Measurements from ENCODE around the gene STMN3.

Gene STMN3

DNA sequence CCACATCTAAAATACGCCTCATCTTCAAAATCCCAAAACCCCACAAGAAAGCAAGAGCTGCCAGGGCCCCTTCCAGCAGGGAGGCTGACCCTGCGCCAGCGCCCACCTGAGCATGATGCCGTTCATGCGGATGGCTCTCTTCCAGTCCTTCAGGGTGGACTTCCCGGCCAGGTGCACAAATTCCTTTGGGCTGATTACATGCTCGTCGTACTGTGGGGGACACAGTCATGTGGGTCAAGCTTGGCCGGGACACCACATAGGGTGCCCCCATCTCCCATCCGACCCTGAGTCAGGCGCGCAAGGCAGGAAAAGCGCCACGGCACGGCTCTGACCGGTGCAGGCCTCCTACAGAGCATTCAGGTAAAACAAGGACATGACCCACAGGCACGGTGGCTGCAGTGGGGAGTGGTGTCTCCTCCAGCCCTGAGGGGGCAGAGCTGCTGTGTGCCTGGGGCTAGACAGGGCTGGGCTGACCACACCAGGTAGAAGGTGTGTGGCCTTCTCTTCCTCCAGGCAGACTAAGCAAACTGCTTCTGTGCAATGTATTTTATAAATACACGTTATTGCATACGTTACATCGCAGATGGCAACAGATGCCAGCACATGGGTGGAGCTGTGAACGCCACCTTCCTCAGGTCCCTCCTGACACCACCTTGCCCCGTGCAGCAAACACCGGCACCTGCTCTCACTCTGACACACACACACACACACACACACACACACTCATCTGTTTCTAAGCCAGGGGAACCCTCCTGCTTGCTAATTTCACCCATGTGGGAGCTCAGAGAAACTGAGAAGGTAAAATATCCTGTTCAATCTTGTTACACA, 55.4 kb downstream of the STMN3 start:
- peaks cover 72% of the 10 kb centered on the region for H3K36me3 ChIP-seq (ENCODE audit: insufficient read depth, insufficient read length, low read length)
- no peak overlapping the region for H3K4me3 ChIP-seq (ENCODE audit: insufficient read length, low read depth)
- DNase-seq (ENCODE audit: low read depth, low spot score) = no peak
- no peaks in the 10 kb centered on the region for H3K9me3 ChIP-seq (ENCODE audit: insufficient read depth, low read length)
- H3K9ac ChIP-seq (ENCODE audit: insufficient read length, low read depth) = no peak overlapping the region
- H3K27me3 ChIP-seq (ENCODE audit: insufficient read depth, insufficient read length) = no peaks in the 10 kb centered on the region
- TF ChIP-seq YY1 (IDR thresholded peaks at IDR 0.05; ENCODE audit: insufficient read depth, insufficient read length) = no peak
- no peak for TF ChIP-seq ZNF274 (IDR thresholded peaks at IDR 0.05; ENCODE audit: low read depth, low read length)
- no peak for TF ChIP-seq SUZ12 (IDR thresholded peaks at IDR 0.05; ENCODE audit: extremely low read depth, insufficient read depth, insufficient read length)
- H3K4me1 ChIP-seq (ENCODE audit: insufficient read depth, insufficient read length) = peaks cover 3% of the 10 kb centered on the region

GRCh38 chr20:63596423-63596822, 56.8 kb downstream of the STMN3 start:
- H3K36me3 ChIP-seq (ENCODE audit: insufficient read depth, insufficient read length, low read length) = peaks cover 75% of the 10 kb centered on the region
- no peak for DNase-seq (ENCODE audit: low read depth, low spot score)
- H3K9me3 ChIP-seq (ENCODE audit: insufficient read depth, low read length) = no peaks in the 10 kb centered on the region
- H3K9ac ChIP-seq (ENCODE audit: insufficient read length, low read depth) = no peak overlapping the region
- H3K4me3 ChIP-seq (ENCODE audit: insufficient read length, low read depth) = no peak overlapping the region
- peaks cover 9% of the 10 kb centered on the region for H3K4me1 ChIP-seq (ENCODE audit: insufficient read depth, insufficient read length)
- TF ChIP-seq YY1 (IDR thresholded peaks at IDR 0.05; ENCODE audit: insufficient read depth, insufficient read length) (no peak), SUZ12 (IDR thresholded peaks at IDR 0.05; ENCODE audit: extremely low read depth, insufficient read depth, insufficient read length) (no peak), ZNF274 (IDR thresholded peaks at IDR 0.05; ENCODE audit: low read depth, low read length) (no peak)
- no peaks in the 10 kb centered on the region for H3K27me3 ChIP-seq (ENCODE audit: insufficient read depth, insufficient read length)

DNA sequence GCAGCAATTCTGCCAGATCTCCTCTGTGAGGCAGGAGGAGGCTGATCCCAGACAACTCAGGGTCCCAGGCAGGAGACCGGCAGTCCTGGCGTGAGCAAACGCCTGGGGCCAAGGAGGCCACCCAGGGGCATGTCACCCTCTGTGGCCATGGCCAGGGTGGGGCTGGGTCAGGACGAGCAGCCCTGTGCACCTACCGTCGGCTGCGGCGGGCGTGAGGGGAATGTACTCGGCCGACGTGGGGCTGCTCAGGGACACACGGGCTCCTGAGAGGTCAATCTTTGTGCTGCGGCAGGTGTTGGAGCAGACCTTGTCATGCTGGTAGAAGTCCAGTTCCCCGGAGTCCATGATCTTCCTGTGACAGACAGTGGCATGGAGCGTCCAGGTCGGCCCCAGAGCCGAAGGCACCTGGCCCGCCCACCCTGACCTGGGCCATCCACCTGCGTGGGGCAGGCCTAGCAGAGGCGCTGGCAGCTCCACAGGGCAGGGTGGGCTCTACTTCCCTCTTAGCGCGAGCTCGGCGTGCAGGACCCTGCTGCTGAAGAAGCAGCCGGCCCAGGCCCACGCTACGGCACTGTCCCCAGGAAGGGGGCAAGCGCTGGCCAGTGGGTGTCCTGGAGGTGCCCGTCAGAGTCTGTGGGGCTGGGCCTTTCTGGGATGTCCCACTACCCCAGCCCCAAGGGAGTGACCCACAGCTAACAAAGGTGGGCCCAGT, 57.7 kb downstream of the STMN3 start:
- TF ChIP-seq YY1 (IDR thresholded peaks at IDR 0.05; ENCODE audit: insufficient read depth, insufficient read length) = no peak
- TF ChIP-seq ZNF274 (IDR thresholded peaks at IDR 0.05; ENCODE audit: low read depth, low read length) = no peak
- no peak for TF ChIP-seq SUZ12 (IDR thresholded peaks at IDR 0.05; ENCODE audit: extremely low read depth, insufficient read depth, insufficient read length)
- DNase-seq (ENCODE audit: low read depth, low spot score) = no peak
- H3K27me3 ChIP-seq (ENCODE audit: insufficient read depth, insufficient read length) = no peaks in the 10 kb centered on the region

DNA sequence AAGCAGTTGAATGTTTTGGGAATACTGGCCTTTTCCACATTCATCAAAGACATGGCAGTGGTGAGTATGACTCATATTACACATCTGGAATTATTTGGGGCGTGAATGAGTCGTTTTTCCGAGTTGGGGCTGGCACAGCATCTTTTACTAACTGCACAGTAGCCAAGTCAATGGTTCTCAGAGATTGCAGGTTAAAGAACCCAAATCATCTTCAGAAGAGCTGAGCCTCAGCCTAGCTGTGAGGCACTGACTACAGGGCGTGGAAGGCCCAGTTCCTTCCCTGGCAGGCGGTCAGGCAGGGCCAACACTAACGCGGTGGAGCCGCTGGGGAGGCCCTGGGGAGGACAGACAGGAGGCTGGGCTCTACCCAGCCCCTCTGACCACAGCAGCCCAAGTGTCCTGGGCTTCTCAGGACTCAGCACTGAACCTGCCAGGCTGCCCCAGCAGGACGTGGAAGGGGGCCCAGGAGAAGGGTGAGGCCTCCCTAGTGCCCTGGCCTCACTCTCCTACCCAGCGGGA, 59.1 kb downstream of the STMN3 start:
- peaks cover 81% of the 10 kb centered on the region for H3K36me3 ChIP-seq (ENCODE audit: insufficient read depth, insufficient read length, low read length)
- no peak for TF ChIP-seq ZNF274 (IDR thresholded peaks at IDR 0.05; ENCODE audit: low read depth, low read length)
- TF ChIP-seq YY1 (IDR thresholded peaks at IDR 0.05; ENCODE audit: insufficient read depth, insufficient read length) = no peak
- TF ChIP-seq SUZ12 (IDR thresholded peaks at IDR 0.05; ENCODE audit: extremely low read depth, insufficient read depth, insufficient read length) = no peak

More for the DNA sequence above, 57.7 kb downstream of the STMN3 start:
- Histone ChIP-seq H3K9me3 (ENCODE audit: insufficient read depth, low read length) (no peaks in the 10 kb centered on the region), H3K4me3 (ENCODE audit: insufficient read length, low read depth) (no peak overlapping the region), H3K36me3 (ENCODE audit: insufficient read depth, insufficient read length, low read length) (peaks cover 73% of the 10 kb centered on the region), H3K4me1 (ENCODE audit: insufficient read depth, insufficient read length) (peaks cover 9% of the 10 kb centered on the region), H3K9ac (ENCODE audit: insufficient read length, low read depth) (no peak overlapping the region)

DNA sequence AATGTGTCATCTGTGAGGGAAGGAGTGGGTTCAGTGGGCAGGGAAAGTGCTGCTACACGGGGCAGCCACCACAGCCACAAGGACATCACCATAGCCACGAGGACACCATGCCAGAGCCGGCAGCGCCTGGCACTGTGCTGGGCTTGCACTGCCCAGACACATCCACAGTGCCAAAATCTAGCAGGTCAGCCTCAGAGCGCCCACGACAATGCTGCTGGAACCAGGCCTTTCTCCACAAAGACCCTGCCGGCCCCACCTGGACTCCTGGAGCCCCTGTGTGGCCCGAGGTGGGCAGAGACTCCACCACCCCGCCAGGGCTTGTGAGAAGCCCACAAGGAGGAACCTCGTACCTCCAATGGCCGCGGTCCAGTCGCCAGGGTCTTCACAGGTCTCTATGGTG, 60.6 kb downstream of the STMN3 start:
- H3K27me3 ChIP-seq (ENCODE audit: insufficient read depth, insufficient read length) = no peaks in the 10 kb centered on the region
- H3K4me3 ChIP-seq (ENCODE audit: insufficient read length, low read depth) = no peak overlapping the region
- no peak for DNase-seq (ENCODE audit: low read depth, low spot score)
- H3K36me3 ChIP-seq (ENCODE audit: insufficient read depth, insufficient read length, low read length) = peaks cover 75% of the 10 kb centered on the region
- H3K4me1 ChIP-seq (ENCODE audit: insufficient read depth, insufficient read length) = peaks cover 12% of the 10 kb centered on the region
- H3K9ac ChIP-seq (ENCODE audit: insufficient read length, low read depth) = no peak overlapping the region
- no peak for TF ChIP-seq YY1 (IDR thresholded peaks at IDR 0.05; ENCODE audit: insufficient read depth, insufficient read length)
- no peak for TF ChIP-seq SUZ12 (IDR thresholded peaks at IDR 0.05; ENCODE audit: extremely low read depth, insufficient read depth, insufficient read length)
- TF ChIP-seq ZNF274 (IDR thresholded peaks at IDR 0.05; ENCODE audit: low read depth, low read length) = no peak
- H3K9me3 ChIP-seq (ENCODE audit: insufficient read depth, low read length) = no peaks in the 10 kb centered on the region

More for the DNA sequence above, 59.1 kb downstream of the STMN3 start:
- Histone ChIP-seq H3K4me1 (ENCODE audit: insufficient read depth, insufficient read length) (peaks cover 9% of the 10 kb centered on the region), H3K4me3 (ENCODE audit: insufficient read length, low read depth) (no peak overlapping the region), H3K27me3 (ENCODE audit: insufficient read depth, insufficient read length) (no peaks in the 10 kb centered on the region), H3K9ac (ENCODE audit: insufficient read length, low read depth) (no peak overlapping the region), H3K9me3 (ENCODE audit: insufficient read depth, low read length) (no peaks in the 10 kb centered on the region)
- DNase-seq (ENCODE audit: low read depth, low spot score) = no peak

DNA sequence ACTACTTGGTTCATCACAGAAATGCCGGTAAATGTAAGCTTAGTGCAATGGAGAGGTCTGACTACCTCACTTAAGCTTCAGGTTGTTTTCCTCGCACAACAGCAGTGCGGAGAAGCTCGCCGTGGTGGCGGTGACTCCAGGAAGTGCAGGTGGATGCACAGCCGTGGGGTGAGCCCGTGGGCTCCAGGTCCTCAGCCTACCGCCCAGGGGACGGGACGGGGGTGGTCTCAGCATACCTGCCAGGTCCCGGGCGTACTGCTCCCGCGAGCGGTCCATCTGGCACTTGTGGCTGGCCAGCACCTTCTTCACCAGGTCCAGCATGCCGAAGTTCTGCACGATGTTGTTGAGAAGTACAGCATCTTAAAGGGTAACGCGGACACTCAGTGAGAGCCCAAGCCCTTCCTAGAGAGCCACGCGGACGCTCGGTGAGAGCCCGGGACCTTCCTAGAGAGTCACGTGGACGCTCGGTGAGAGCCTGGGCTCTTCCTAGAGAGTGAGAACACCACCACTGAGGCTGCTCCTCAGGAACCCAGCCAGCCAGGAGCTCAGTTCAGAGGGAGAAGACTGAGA, 61.4 kb downstream of the STMN3 start:
- peak overlapping the region; percentile 3 for H3K9ac ChIP-seq (ENCODE audit: insufficient read length, low read depth)
- no peaks in the 10 kb centered on the region for H3K27me3 ChIP-seq (ENCODE audit: insufficient read depth, insufficient read length)
- H3K36me3 ChIP-seq (ENCODE audit: insufficient read depth, insufficient read length, low read length) = peaks cover 72% of the 10 kb centered on the region
- H3K4me3 ChIP-seq (ENCODE audit: insufficient read length, low read depth) = no peak overlapping the region
- TF ChIP-seq SUZ12 (IDR thresholded peaks at IDR 0.05; ENCODE audit: extremely low read depth, insufficient read depth, insufficient read length) = no peak
- no peak for TF ChIP-seq YY1 (IDR thresholded peaks at IDR 0.05; ENCODE audit: insufficient read depth, insufficient read length)
- no peak for DNase-seq (ENCODE audit: low read depth, low spot score)
- no peaks in the 10 kb centered on the region for H3K9me3 ChIP-seq (ENCODE audit: insufficient read depth, low read length)
- H3K4me1 ChIP-seq (ENCODE audit: insufficient read depth, insufficient read length) = peaks cover 18% of the 10 kb centered on the region

DNA sequence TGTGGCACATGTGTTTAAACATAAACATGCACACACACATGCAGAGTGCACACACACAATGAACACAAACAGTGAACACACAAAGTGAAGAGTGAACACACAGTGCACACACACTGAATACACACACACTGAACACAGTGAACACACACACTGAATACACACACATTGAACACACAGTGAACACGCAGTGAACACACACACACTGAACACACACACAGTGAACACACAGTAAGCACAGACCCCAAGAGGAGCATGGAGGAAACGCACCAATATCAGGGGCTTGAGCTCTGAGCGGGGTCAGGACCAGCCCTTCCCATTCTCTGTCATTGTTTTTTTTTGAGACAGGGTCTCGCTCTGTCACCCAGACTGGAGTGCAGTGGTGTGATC, 62.1 kb downstream of the STMN3 start:
- H3K36me3 ChIP-seq (ENCODE audit: insufficient read depth, insufficient read length, low read length) = peaks cover 70% of the 10 kb centered on the region
- H3K4me1 ChIP-seq (ENCODE audit: insufficient read depth, insufficient read length) = peaks cover 21% of the 10 kb centered on the region
- no peak overlapping the region for H3K9ac ChIP-seq (ENCODE audit: insufficient read length, low read depth)
- TF ChIP-seq YY1 (IDR thresholded peaks at IDR 0.05; ENCODE audit: insufficient read depth, insufficient read length) = no peak
- TF ChIP-seq SUZ12 (IDR thresholded peaks at IDR 0.05; ENCODE audit: extremely low read depth, insufficient read depth, insufficient read length) = no peak
- TF ChIP-seq ZNF274 (IDR thresholded peaks at IDR 0.05; ENCODE audit: low read depth, low read length) = no peak
- no peak overlapping the region for H3K4me3 ChIP-seq (ENCODE audit: insufficient read length, low read depth)
- no peaks in the 10 kb centered on the region for H3K9me3 ChIP-seq (ENCODE audit: insufficient read depth, low read length)
- DNase-seq (ENCODE audit: low read depth, low spot score) = no peak
- no peaks in the 10 kb centered on the region for H3K27me3 ChIP-seq (ENCODE audit: insufficient read depth, insufficient read length)

Data from NT2/D1 (cell line).